B cell (primary cell): Measurements from ENCODE around the gene FER.

Source experiments
- CTCF ChIP-seq: fragments of 200-600 bp; IDR thresholded peaks from one replicate; pipeline ENCODE4 v1.8.0; 2022; ENCODE audit warnings: antibody characterized with exemption, mild to moderate bottlenecking
- EZH2 ChIP-seq: IDR thresholded peaks from 2 replicates; pipeline ENCODE4 v1.6.1; 2012; ENCODE audit warnings: borderline replicate concordance, low read depth, mild to moderate bottlenecking, moderate library complexity, low read length; ENCODE audit not compliant: insufficient read depth, poor library complexity, severe bottlenecking

GRCh38 chr5:108703313-108703712 lies 44.4 kb upstream of the FER start:
- TF ChIP-seq EZH2 (no peak), CTCF (no peak)
